Measurements from ENCODE around the gene RSPH9. TPM values are rescaled to one million over a fixed set of nuclear protein-coding genes. Genes with fewer than 3 reads are reported as not detected.
"Not testable (repeated sequence)": the region's sequence is repeated elsewhere in the genome, so short reads cannot be mapped to it uniquely, and the experiment has no call there.

RSPH9 gene
- total and polyA plus RNA-seq, 4 donors = 1.6 to 7.1 (median 5.6) TPM

DNA sequence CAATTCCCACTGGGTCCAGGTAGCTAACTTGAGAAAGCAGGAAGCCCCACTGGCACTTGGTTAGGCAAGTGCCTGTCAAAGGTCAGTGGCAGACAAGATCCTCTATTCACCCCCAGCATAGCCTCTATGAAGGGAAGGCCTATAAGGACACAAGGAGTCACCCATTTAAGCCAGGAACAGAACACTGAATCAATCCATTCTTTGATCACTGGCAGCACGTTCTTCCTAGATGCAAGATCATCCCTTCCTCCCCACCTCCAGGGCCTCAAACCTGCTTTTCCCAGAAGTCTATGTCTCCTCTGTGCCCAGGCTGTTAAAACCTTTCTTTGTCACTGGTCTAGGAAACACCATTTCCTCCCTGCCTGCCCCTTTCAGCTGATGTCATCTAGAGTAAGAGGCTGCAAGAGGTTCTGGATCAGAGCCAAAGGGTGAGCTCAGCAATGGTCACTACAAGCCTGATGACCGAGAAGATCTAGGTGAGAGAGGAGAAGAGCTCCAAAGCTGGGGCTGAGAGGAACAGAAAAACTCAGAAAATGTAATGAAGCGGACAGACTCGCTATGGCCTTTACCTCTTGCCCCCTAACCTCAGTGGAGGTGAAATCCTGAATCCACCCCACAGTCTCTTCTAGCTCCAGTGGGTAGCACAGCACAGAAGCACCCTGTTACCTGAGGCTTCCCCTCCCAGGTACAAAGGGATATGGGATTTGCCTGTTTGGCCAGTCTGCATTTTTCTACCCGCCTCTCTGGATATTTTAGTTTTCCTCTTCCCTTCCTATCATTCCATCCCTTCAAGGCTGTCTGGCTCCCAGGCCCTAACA is 17.6 kb upstream of the RSPH9 start:
- WGBS (ENCODE audit: insufficient coverage) = 59% methylated on average over 2 of the region's 5 CpGs
- Histone ChIP-seq H3K36me3 (ENCODE audit: control insufficient read depth, insufficient read depth, low read length) (peaks cover 42% of the 10 kb centered on the region), H3K4me3 (ENCODE audit: low read depth, low read length) (no peak overlapping the region), H3K27ac (ENCODE audit: low read depth, low read length) (peak overlapping the region; percentile 6), H3K4me1 (ENCODE audit: control insufficient read depth, insufficient read depth, low read length) (peaks cover 27% of the 10 kb centered on the region), H3K9me3 (ENCODE audit: control insufficient read depth, insufficient read depth, low read length) (no peaks in the 10 kb centered on the region), H3K27me3 (ENCODE audit: control insufficient read depth, insufficient read depth, low read length) (no peaks in the 10 kb centered on the region)
- DNase-seq (ENCODE audit: low read depth in 4 of 6, low spot score in 6 of 6) = peak in 2 of 6 donors; percentile 64 to 66

DNA sequence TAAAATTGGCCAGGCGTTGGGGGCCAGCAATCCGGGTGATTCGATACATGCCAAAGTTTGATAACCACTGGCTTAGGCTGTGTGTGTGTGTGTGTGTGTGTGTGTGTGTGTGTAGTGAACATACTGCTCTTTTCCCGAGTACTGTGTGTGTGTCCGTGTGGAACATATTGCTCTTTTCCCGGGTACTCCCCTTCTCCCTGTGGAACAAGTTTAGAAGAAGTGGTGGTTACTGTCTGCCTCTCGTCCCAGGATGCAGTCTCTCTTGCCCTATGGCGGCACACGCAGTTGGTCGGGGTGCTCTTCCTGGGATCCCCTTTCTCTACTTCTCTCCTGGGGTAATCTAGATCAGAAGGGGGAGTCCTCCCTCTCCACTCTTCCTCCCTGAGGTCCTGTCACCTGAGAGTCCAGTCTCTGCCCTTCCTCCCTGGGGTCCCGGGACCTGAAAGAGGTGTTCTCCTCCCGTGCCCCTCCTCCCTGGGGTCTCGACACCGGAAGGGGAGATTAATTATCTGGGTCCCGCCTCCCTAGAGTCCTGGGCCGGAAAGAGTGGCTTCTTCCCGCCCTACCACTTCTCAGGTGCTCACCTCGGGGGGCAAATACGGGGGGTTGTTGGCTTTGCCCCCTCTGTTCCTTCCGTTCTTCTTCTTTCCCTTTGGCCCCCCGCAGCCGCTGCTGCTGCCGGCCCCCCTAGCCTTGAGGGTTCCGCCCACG is 16.3 kb upstream of the RSPH9 start:
- Histone ChIP-seq H3K4me3 (ENCODE audit: low read depth, low read length) (peak overlapping the region; percentile 79), H3K27ac (ENCODE audit: low read depth, low read length) (peak overlapping the region; percentile 82), H3K4me1 (ENCODE audit: control insufficient read depth, insufficient read depth, low read length) (peaks cover 27% of the 10 kb centered on the region), H3K36me3 (ENCODE audit: control insufficient read depth, insufficient read depth, low read length) (peaks cover 29% of the 10 kb centered on the region), H3K9me3 (ENCODE audit: control insufficient read depth, insufficient read depth, low read length) (no peaks in the 10 kb centered on the region), H3K27me3 (ENCODE audit: control insufficient read depth, insufficient read depth, low read length) (no peaks in the 10 kb centered on the region)
- WGBS (ENCODE audit: insufficient coverage) = 15% methylated on average over 8 of the region's 25 CpGs
- peak in 2 of 6 donors; percentile 69 to 70 for DNase-seq (ENCODE audit: low read depth in 4 of 6, low spot score in 6 of 6)

DNA sequence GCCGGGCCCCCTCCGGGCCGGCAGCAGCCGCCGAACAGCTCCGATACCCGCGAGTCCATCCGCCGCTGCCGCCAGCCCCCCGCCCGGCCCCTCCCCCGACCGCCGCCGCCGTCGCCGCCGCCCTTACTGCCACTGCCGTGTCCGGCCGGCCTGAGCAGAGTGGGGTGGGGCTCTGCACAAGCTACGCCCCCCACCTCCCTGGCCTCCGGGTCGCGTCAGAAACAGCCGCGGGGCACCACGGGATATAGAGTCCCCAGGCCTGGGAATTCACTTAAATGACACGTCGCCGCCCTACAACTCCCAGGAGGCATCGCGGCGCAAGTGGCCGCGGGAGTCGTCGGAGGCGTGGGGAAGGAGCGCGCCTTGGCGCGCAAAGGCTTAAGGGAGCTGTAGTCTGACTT is 15.7 kb upstream of the RSPH9 start, which contains the start of gene GTPBP2:
Gene GTPBP2 (minus strand): TSS at position 161 of the 401 bp plus-strand sequence. CDS start 102 bp downstream, at position 59.
- H3K36me3 ChIP-seq (ENCODE audit: control insufficient read depth, insufficient read depth, low read length) = peaks cover 23% of the 10 kb centered on the region
- peak; percentile 95 to 100 (median 98) for DNase-seq (ENCODE audit: low read depth in 4 of 6, low spot score in 6 of 6)
- H3K4me3 ChIP-seq (ENCODE audit: low read depth, low read length) = peak within 1 kb of the TSS; percentile 79
- 0% methylated on average over 43 of the region's 46 CpGs for WGBS (ENCODE audit: insufficient coverage)
- no peaks in the 10 kb centered on the region for H3K9me3 ChIP-seq (ENCODE audit: control insufficient read depth, insufficient read depth, low read length)
- H3K27me3 ChIP-seq (ENCODE audit: control insufficient read depth, insufficient read depth, low read length) = no peaks in the 10 kb centered on the region
- H3K4me1 ChIP-seq (ENCODE audit: control insufficient read depth, insufficient read depth, low read length) = peaks cover 27% of the 10 kb centered on the region
- peak within 1 kb of the TSS; percentile 99 for H3K27ac ChIP-seq (ENCODE audit: low read depth, low read length)

DNA sequence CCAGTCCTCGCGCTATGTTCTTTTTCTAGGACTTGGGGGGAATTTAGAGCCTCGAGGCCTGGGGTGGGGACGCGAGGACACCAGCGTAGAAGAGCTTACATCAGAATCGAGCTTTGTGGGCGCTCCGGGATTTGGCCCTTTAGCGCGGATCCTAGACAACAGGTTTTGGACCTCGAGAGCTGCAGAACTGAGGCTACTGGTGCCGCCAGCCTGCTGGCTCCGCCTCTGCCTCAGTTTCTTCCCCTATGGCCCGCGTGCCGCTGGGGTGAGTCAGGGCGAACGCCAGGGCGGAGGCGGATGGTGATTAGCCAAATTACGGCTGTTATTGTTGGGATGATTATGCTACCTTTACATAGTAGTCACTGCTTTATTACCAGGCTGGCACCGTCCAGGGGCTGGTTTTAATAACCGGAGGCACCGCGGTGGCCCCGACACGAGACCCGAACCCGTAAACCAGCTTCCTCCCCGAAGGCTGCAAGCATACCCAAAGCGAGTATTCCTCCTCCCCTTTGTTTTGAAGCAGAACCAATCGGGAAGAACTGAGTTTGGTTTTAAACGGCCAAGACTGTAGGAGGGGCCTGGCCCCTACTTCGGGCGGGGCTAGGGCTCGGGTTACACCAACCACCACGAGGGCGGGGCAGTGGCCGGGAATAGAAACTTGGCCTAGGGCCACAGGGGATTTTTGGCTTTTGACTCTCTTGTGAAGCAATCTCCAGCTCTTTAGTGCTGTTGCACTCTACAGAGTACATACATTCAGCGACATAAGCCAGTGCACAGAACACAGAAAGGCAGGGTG is 15.1 kb upstream of the RSPH9 start:
- peak overlapping the region; percentile 99 for H3K27ac ChIP-seq (ENCODE audit: low read depth, low read length)
- WGBS (ENCODE audit: insufficient coverage) = 0% methylated on average over 29 of the region's 41 CpGs
- peak; percentile 76 to 98 (median 85) for DNase-seq (ENCODE audit: low read depth in 4 of 6, low spot score in 6 of 6)
- peaks cover 17% of the 10 kb centered on the region for H3K36me3 ChIP-seq (ENCODE audit: control insufficient read depth, insufficient read depth, low read length)
- H3K9me3 ChIP-seq (ENCODE audit: control insufficient read depth, insufficient read depth, low read length) = no peaks in the 10 kb centered on the region
- H3K4me3 ChIP-seq (ENCODE audit: low read depth, low read length) = peak overlapping the region; percentile 79
- H3K27me3 ChIP-seq (ENCODE audit: control insufficient read depth, insufficient read depth, low read length) = no peaks in the 10 kb centered on the region
- H3K4me1 ChIP-seq (ENCODE audit: control insufficient read depth, insufficient read depth, low read length) = peaks cover 27% of the 10 kb centered on the region

DNA sequence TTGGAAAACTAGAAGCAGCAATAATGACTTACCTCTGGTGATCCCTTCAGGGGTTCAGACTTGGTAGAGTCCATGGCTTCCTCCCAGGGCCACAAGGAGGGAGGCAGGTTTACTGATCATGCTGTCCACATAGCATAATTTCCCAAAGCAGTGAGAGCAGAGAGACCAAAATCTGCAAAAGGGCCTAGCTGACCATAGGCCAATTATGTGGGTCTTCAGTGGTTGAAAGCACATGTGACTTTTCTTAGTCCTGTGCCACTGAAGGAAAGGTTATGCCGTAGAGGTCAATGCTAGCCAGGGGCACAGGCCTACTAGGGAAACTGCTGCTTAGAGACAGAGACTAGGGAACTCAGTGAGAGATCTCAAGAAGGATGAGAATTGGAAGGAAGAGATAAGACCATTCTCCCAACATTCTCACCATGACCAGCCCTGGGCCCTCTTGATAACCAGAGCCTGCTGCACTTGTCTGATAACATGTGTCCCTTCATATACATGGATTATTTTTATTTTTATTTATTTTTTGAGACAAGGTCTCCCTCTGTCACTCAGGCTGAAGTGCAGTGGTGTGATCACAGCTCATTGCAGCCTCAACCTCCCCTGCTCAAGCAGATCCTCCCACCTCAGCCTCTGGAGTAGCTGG is 13.7 kb upstream of the RSPH9 start:
- no peak overlapping the region for H3K27ac ChIP-seq (ENCODE audit: low read depth, low read length)
- no peak for DNase-seq (ENCODE audit: low read depth in 4 of 6, low spot score in 6 of 6)
- no peak overlapping the region for H3K4me3 ChIP-seq (ENCODE audit: low read depth, low read length)
- H3K9me3 ChIP-seq (ENCODE audit: control insufficient read depth, insufficient read depth, low read length) = no peaks in the 10 kb centered on the region
- peaks cover 3% of the 10 kb centered on the region for H3K36me3 ChIP-seq (ENCODE audit: control insufficient read depth, insufficient read depth, low read length)
- H3K4me1 ChIP-seq (ENCODE audit: control insufficient read depth, insufficient read depth, low read length) = peaks cover 36% of the 10 kb centered on the region
- no CpG with 5 or more reads among the region's 1 CpG for WGBS (ENCODE audit: insufficient coverage)
- no peaks in the 10 kb centered on the region for H3K27me3 ChIP-seq (ENCODE audit: control insufficient read depth, insufficient read depth, low read length)

DNA sequence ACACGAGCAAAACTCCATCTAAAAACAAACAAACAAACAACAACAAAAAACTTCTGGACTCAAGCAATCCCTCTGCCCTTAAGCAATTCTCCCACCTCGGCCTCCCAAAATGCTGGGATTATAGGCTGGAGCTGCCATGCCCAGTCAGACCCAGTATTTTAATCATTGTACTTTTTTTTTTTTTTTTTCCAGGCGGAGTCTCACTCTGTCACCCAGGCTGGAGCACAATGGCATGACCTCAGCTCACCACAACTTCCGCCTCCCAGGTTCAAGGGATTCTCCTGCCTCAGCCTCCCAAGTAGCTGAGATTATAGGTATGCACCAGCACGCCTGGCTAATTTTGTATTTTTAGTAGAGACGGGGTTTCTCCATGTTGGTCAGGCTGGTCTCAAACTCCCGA is 11.8 kb upstream of the RSPH9 start:
- not testable (repeated sequence) for H3K9me3 ChIP-seq (ENCODE audit: control insufficient read depth, insufficient read depth, low read length); H3K27ac ChIP-seq (ENCODE audit: low read depth, low read length); H3K27me3 ChIP-seq (ENCODE audit: control insufficient read depth, insufficient read depth, low read length); DNase-seq (ENCODE audit: low read depth in 4 of 6, low spot score in 6 of 6); H3K4me3 ChIP-seq (ENCODE audit: low read depth, low read length)
- Histone ChIP-seq H3K36me3 (ENCODE audit: control insufficient read depth, insufficient read depth, low read length) (peaks cover 10% of the 10 kb centered on the region), H3K4me1 (ENCODE audit: control insufficient read depth, insufficient read depth, low read length) (peaks cover 47% of the 10 kb centered on the region)
- 94% methylated on average over 5 of the region's 7 CpGs for WGBS (ENCODE audit: insufficient coverage)

DNA sequence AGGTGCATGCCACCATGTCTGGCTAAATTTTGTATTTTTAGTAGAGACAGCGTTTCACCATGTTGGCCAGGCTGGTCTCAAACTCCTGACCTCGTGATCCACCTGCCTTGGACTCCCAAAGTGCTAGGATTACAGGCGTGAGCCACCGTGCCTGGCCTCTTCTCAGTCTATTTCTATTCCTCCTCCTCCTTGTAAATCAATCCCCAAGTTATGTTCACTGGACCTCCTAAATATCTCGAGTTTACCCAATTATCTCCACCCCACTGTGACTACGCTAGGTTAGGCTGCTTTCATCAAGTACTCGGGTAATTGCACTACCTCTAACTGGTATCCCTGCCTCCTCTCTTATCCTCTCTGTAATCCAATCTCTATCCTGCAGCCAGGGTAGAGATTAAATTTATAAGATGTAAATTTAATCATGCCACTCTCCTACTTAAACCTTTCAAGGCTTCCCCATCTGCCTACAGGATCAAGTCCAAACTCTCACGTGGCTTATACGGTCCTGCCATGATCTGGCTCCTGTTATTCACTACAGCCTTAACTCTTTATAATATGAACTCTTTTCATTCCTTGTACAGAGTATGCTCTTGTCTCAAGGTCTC is 10.0 kb upstream of the RSPH9 start:
- peak in 1 of 6 donors; percentile 67 for DNase-seq (ENCODE audit: low read depth in 4 of 6, low spot score in 6 of 6)
- H3K4me1 ChIP-seq (ENCODE audit: control insufficient read depth, insufficient read depth, low read length) = peaks cover 40% of the 10 kb centered on the region
- WGBS (ENCODE audit: insufficient coverage) = 71% methylated on average over 7 of the region's 9 CpGs
- no peaks in the 10 kb centered on the region for H3K27me3 ChIP-seq (ENCODE audit: control insufficient read depth, insufficient read depth, low read length)
- H3K36me3 ChIP-seq (ENCODE audit: control insufficient read depth, insufficient read depth, low read length) = peaks cover 18% of the 10 kb centered on the region
- no peaks in the 10 kb centered on the region for H3K9me3 ChIP-seq (ENCODE audit: control insufficient read depth, insufficient read depth, low read length)
- no peak overlapping the region for H3K4me3 ChIP-seq (ENCODE audit: low read depth, low read length)
- peak overlapping the region; percentile 80 for H3K27ac ChIP-seq (ENCODE audit: low read depth, low read length)

DNA sequence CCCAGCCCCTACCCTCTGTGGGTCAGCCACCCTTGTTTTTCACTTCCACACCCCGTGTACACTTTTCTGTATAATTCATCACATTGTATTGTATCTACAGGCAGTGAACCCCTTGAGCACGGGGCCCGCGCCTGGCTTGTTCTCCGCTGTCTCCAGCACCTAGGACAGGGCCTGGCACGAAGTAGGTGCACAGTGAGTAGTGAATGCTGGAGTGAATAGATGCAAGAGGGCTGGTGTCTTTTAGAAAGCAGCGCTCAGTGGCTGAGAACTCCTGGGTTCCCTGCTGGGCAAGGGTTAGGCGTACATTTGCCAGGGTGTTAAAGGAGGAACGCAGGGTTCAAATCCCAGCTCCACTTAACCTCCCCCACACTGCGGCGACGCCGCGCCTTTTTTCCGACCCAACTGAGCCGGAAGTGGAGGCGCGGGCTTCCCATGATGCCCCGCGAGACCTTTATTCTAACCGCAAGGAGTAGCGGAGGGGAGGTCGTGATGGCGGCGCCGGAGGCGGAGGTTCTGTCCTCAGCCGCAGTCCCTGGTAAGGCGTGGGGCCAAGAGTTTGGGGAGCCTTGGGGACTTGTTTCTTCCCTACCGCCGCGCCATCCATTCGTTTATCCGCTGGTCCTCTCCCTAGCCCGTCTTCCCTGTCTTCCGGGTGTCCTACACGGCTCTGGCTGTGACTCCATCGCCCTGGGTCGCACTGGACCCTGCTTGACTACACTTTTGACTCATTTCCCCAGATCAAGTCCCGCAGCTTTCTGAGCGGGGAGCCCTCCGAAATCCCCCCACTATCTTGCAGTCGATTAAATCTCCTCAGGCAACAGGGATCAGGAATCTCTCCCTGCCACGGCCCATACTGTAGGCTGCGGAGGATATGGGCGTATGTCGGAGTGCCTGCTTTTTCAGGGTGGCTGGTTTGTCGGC is 9.2 kb upstream of the RSPH9 start, which contains the start of gene MAD2L1BP:
Gene MAD2L1BP (plus strand): TSS at position 454 of the 921 bp plus-strand sequence. CDS start 36 bp downstream, at position 490.
- Histone ChIP-seq H3K27me3 (ENCODE audit: control insufficient read depth, insufficient read depth, low read length) (no peaks in the 10 kb centered on the region), H3K36me3 (ENCODE audit: control insufficient read depth, insufficient read depth, low read length) (peaks cover 26% of the 10 kb centered on the region), H3K27ac (ENCODE audit: low read depth, low read length) (peak within 1 kb of the TSS; percentile 80), H3K4me1 (ENCODE audit: control insufficient read depth, insufficient read depth, low read length) (peaks cover 36% of the 10 kb centered on the region), H3K9me3 (ENCODE audit: control insufficient read depth, insufficient read depth, low read length) (no peaks in the 10 kb centered on the region), H3K4me3 (ENCODE audit: low read depth, low read length) (peak within 1 kb of the TSS; percentile 97)
- DNase-seq (ENCODE audit: low read depth in 4 of 6, low spot score in 6 of 6) = peak; percentile 66 to 96 (median 76)
- WGBS (ENCODE audit: insufficient coverage) = under 1% methylated on average over 32 of the region's 48 CpGs
